NB4 (cell line): ENCODE data around the gene LRP1B.

Experiments
- DNase-seq: peaks from one replicate; pipeline ENCODE4 v3.0.0; 2010; ENCODE audit warnings: low read depth
- H3K4me3 ChIP-seq: one replicate; pipeline ENCODE4 v1.5.1; 2011; ENCODE audit warnings: mild to moderate bottlenecking, low read depth, low read length, moderate library complexity
- CTCF ChIP-seq: IDR thresholded peaks from one replicate; pipeline ENCODE4 v1.5.1; 2012; ENCODE audit warnings: low read depth, low read length
- MAX ChIP-seq: IDR thresholded peaks from 2 replicates; pipeline ENCODE4 v1.6.1; 2011; ENCODE audit warnings: low read depth, low read length
- MYC ChIP-seq: IDR thresholded peaks from 2 replicates; pipeline ENCODE4 v1.6.1; 2011; ENCODE audit warnings: low read depth, low read length
- POLR2A ChIP-seq: IDR thresholded peaks from 2 replicates; pipeline ENCODE4 v1.6.1; 2011; ENCODE audit warnings: mild to moderate bottlenecking; ENCODE audit not compliant: insufficient read length; ENCODE audit errors: extremely low read depth

LRP1B gene

GRCh38 chr2:142100970-142101369, 29.8 kb downstream of the LRP1B start:
- DNase-seq: no peak
- TF ChIP-seq CTCF: no peak
- TF ChIP-seq POLR2A: no peak
- no peak for TF ChIP-seq MAX
- TF ChIP-seq MYC: no peak
- H3K4me3 ChIP-seq: no peak overlapping the region

- DNase-seq: no peak
- no peak overlapping the region for H3K4me3 ChIP-seq
- TF ChIP-seq POLR2A (no peak), MAX (no peak), MYC (no peak), CTCF (no peak)
These were observed 30.5 kb downstream of the LRP1B start for GRCh38 chr2:142100139-142100873.

GRCh38 chr2:142097711-142098110, 33.1 kb downstream of the LRP1B start:
- no peak overlapping the region for H3K4me3 ChIP-seq
- DNase-seq: no peak
- TF ChIP-seq POLR2A: no peak
- no peak for TF ChIP-seq MYC
- TF ChIP-seq CTCF: no peak
- no peak for TF ChIP-seq MAX

- H3K4me3 ChIP-seq: no peak overlapping the region
- TF ChIP-seq MAX (no peak), CTCF (no peak), POLR2A (no peak), MYC (no peak)
- DNase-seq: no peak
These were observed 35.2 kb downstream of the LRP1B start for GRCh38 chr2:142095647-142096046.

GRCh38 chr2:142094233-142094632, 36.6 kb downstream of the LRP1B start:
- no peak overlapping the region for H3K4me3 ChIP-seq
- no peak for DNase-seq
- TF ChIP-seq MYC: no peak
- no peak for TF ChIP-seq MAX
- TF ChIP-seq CTCF: no peak
- no peak for TF ChIP-seq POLR2A
